Skin of body (tissue), 2 donors: ENCODE measurements around the gene SH2D3C. TPM values are rescaled to one million over a fixed set of nuclear protein-coding genes. Genes with fewer than 3 reads are reported as not detected.

Source experiments
- DNase-seq: peaks from one replicate; lab custom pipeline; 2025; lab: John Stamatoyannopoulos, UW
- total RNA-seq: library from RNA; depleted of rRNA; stranded (reverse); fragments of >200 nt; gene quantifications from one replicate; pipeline ENCODE4 v1.2.3, GENCODE V29; 2014

SH2D3C gene
- total RNA-seq, 1 donor from 2014 or later = 5.7 TPM

- DNase-seq = no peak
Observed at GRCh38 chr9:127744398-127745110, 33.9 kb downstream of the SH2D3C start.

DNA sequence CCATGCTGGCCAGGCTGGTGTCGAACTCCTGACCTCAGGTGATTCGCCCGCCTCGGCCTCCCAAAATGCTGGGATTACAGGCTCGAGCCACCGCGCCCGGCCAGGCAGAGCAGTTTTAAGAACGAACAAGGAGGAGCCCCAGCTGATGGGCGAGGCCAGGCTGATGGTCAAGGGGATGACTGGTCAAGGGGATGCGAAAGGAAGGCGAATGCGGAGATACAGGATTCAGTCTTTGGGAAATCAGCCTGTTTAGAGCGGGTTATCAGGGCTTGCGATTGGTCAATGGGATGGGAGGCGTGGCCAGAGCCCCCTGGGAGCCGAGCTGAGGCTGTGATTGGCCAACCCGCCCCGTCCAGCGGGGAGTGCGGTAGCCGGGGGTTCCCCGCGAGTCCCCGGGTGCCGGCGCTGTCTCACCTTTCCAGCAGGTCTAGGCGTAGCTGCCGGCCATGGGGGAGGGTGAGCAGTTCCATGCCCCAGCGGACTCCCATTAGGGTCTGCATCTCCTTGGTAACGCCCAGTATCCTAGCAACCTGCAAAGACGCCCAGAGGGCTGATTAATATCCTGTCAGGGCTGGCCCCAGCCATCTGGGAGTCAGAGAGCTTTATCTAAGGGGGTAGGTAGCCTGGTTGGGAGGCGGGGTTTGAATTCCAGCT, 35.9 kb downstream of the SH2D3C start:
- DNase-seq = no peak

DNA sequence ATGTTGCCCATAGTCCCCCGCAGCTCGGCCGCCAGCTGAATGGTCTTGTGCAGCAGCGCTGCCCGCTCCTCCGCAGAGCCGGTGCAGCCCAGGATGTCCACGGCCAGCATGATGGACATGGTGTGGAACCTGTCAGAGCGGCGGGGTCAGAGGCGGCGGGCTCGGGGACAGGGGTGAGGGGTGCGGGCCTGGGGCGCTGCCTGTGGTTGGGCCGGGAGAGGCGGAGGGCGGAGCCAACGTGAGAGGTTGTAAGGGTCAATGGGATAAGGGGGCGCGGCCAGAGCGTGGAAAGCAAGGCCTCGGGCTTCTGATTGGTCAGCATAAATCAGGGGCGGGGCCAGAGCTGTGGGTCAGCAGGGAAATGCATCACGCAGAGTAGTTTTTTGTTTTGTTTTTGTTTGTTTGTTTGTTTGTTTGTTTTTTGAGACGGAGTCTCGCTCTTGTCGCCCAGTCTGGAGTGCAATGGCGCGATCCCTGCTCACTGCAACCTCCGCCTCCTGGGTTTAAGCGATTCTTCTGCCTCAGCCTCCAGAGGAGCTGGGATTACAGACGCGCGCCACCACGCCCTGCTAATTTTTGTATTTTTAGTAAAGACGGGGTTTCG, 36.5 kb downstream of the SH2D3C start:
- no peak for DNase-seq

GRCh38 chr9:127739614-127740330, 38.7 kb downstream of the SH2D3C start:
- no peak for DNase-seq

DNA sequence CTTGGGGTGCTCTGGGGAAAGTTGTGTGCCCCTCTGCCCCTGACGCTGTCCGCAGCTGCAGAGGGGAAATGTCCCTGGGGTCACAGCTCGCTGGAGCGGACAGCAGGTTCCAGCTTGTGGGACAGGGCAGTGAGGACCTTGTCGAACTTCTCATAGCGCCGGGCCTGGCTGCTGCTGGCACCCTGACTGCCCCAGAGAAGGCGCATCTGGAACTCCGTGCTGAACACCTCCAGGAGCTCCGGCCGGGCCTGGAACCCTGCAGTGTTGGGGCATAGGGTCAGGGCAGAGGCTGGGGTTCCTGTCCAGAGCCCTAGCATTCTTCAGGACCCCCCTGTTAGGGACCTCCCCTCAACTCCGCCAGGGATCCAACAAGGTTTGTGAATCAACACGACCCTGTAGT, 39.8 kb downstream of the SH2D3C start:
- no peak for DNase-seq

- no peak for DNase-seq
Observed at GRCh38 chr9:127735530-127736185, 42.8 kb downstream of the SH2D3C start.

DNA sequence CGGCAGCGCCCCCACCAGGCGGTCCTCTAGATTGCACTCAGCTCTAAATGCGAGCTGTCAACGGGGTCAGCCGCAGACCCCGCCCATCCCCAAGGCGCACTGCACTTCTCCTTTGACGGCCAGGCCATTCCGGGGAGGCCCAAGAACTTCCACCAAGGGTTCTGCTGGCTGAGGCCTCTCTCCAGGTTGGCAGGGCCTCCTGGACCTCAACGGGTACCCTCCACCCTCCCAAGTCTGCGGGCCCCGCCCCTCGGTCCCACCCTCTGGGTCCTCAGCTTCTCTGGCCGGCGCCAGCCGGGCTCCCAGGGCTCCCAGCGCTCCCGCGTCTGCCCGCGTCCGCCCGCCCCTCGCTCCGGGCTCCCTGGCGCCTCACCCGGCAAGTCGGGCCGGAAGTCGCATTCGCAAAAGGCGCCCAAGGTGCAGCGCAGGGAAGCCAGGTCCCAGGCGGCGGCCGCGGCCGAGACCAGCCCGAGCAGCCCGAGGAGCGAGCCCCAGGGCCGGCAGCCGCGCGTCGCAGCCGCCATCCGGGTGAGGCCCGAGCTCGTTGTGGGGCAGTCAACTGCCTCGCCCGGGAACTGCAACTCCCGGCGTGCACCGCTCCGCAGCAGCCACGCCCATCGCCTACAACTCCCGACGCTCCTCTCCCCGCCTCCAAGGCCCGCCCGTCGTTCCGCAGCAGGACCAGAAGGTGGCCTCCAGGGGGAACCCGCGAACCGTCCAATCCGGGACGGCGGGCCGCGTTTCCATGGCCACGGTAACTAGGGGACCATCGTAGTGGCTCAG, 43.5 kb downstream of the SH2D3C start, which contains the start of gene TOR2A:
TOR2A (minus strand) TSS at position 548 of the 783 bp plus-strand sequence; CDS start at position 524, 24 bp downstream.
- peak; percentile 98 for DNase-seq

- no peak for DNase-seq
Observed at GRCh38 chr9:127734247-127734746, 44.2 kb downstream of the SH2D3C start.

GRCh38 chr9:127733614-127734013, 44.9 kb downstream of the SH2D3C start:
- no peak for DNase-seq

DNA sequence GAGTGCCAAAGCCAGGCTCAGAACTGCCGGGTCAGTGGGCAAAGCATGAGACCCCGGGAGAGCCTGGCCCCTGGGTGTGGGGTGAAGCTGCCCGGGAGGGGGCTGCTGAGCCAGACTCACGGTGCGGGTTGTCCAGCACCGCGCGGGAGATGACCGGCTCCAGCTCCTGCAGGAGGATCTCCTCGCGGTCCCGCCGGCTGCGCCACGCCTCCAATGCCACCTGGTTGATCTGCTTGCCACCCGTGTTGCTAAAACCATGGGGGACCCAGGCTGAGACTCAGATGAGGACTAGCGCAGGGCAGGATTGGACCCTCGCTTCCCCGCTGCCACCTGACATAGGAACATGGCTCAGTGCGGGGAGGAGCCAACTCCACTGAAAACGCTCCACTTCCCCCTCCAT, 46.0 kb downstream of the SH2D3C start:
- no peak for DNase-seq

GRCh38 chr9:127731938-127732337, 46.5 kb downstream of the SH2D3C start:
- DNase-seq = no peak

DNA sequence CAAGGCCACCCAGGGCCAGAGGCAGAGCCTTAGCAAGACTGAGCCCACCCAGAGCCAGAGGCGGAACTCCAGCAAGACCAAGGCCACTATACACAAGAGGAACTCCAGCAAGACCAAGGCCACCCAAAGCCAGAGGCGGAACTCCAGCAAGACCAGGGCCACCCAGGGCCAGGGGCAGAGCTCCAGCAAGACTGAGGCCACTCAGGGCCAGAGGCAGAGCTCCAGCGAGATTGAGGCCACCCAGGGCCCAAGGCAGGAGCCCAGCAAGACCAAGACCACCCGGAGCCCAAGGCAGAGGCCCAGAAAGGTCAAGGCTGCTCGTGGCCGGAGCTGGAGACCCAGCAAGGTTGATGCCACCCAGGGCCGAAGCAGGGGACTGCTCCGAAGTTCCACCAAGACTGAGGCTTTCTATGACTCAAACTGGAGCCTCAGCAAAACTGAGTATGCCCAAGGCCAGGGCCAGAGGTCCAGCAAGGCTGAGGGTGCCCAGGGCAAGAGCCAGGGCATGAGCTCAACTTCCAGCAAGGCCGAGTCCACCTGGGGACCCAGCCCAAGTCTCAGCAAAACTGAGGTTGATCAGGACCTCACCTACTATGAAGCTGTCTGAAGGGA, 47.6 kb downstream of the SH2D3C start:
- DNase-seq = no peak

GRCh38 chr9:127730262-127730661, 48.2 kb downstream of the SH2D3C start:
- DNase-seq = no peak

GRCh38 chr9:127729522-127730256, 48.8 kb downstream of the SH2D3C start:
- DNase-seq = no peak

DNA sequence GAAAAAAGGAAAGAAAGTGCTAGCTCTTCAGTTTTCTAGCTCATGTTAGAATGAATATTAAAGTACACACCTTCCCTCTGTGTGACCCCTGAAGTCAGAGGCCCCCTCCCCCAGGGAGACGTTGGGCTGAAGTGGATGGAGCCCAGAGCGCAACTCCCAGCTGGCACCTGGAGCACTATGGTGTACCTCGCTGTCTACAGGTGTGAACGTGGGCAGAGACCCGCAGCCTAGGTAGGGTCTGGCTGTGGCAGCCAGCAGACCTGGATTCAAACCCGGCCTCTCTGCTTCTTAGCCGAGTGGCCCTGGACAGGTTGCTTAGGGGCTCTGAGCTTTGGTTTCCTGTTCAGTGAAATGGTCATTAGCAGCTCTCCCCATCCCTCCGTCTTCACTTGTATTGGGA, 49.7 kb downstream of the SH2D3C start:
- no peak for DNase-seq

DNA sequence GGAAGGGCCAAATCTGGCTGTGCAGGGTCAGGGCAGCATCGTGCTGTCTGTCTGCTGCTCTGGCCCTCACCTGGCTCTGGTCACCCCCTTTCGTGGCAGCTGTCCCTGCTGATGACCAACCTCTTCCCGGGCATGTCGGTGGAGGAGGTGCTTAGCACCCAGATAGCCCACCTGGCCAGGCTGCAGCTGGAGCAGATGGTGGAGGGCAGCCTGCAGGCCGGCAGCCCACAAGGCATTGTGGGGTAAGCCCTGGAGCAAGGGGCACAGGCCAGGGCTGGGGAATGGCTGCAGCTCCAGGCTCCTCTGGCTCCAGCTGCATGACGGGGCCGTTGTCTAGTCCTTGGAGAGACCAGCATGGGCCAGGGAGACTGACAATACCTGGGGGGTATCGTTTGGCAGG, 51.6 kb downstream of the SH2D3C start:
- DNase-seq = no peak

DNA sequence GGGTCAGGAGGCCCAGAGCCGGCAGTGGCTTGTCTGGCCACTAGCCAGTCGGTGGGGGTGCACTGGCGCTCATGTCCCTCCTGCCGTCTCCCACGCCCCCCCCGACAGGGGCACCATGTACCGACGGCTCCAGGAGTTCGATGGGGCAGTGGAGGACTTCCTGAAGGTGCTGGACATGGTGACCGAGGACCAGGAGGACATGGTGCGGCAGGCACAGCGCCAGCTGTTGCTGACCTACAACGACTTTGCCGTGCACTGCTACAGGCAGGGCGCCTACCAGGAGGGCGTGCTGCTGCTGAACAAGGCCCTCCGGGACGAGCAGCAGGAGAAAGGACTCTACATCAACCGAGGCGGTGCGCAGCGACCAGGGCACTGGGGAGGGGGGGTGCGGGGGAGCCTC, 54.5 kb downstream of the SH2D3C start:
- DNase-seq = no peak

GRCh38 chr9:127723444-127723843, 55.0 kb downstream of the SH2D3C start:
- DNase-seq = no peak

GRCh38 chr9:127723013-127723412, 55.5 kb downstream of the SH2D3C start:
- DNase-seq = no peak
